Activated effector memory CD4-positive, alpha-beta T cell treated with anti-CD3 and anti-CD28 coated beads, Interleukin-2, amount 50 U/mL, for 16 hours (primary cell): ENCODE results near the gene RMI2.

ENCODE experiments used
- DNase-seq: peaks from one replicate; pipeline ENCODE4 v3.0.0-alpha.2; 2020

RMI2 gene

DNA sequence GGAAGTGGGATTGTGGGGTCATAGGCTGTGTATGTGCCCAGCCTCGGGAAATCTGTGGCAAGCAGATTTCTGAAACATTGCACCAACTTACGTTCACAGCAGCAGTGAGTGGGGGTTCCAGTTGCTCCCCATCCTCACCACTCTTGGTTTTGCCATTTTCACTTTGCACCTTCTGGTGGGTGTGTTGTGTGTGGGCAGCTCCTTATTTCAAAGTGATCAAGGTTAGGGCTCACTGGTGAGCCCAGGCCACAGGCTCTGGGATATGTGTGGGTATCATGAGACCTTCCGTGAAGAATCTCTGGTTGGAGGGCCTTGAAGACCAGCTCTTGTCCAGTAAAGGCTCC lies 34.7 kb upstream of the RMI2 start:
- DNase-seq, result no peak

DNA sequence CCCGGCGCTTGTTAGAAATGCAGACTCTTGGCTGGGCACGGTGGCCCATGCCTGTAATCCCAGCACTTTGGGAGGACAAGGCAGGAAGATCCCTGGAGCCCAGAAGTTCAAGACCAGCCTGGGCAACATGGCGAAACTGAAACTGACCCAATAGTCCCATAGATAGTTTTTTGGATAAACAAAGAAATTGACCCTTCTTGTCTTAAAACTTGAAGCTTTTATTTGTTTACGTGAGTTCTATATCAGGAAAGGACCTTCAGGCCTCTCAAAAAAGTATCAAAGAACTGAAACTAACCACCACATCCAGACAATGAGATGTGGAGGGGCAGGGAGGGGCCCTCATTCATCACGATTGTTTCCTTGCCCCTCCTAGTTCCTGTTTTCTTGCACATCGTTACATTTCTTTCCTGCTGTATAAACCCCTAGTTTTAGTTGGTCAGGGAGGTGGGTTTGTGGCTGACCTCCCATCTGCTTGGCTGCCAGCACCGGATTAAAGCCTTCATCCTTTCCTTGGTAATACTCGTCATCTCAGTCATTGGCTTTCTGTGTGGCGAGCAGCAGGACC lies 34.2 kb upstream of the RMI2 start:
- no peak for DNase-seq

DNA sequence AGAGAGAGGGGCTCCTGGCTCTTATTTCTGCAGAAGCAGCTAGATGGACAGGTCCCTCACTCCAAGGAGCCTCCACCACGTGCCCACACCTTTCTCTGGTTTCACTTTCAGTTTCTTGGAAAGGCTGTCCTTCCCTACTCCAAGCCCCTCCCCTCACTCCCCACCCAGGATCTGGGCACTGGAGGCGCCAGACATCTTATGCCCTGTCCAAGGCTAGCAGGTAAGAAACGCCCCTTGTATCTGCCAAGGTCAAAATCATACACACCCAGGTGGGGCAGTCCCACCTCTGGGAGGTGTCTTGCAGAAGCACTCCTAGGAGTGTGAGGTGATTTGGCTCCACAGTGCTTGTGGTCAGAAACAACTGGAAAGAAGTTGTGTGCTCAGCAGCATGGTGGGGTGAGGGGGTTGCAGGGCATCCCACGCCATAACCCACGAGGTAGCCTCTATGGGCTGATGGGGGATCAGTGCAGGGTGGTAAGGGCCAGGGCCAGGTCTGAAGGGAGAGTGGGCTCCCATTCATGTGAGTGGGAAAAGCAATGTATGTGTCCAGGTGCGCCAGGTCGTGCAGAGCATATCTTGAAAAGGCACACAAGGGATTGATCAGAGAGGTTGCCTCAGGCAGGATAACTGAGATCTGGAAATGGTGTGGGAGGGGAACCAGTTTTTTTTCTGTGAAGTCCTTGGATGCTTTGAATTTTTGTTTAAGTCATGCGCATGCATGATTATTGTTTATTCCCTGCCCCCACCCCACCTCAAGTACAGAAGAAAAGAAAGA lies 32.4 kb upstream of the RMI2 start:
- no peak for DNase-seq

DNA sequence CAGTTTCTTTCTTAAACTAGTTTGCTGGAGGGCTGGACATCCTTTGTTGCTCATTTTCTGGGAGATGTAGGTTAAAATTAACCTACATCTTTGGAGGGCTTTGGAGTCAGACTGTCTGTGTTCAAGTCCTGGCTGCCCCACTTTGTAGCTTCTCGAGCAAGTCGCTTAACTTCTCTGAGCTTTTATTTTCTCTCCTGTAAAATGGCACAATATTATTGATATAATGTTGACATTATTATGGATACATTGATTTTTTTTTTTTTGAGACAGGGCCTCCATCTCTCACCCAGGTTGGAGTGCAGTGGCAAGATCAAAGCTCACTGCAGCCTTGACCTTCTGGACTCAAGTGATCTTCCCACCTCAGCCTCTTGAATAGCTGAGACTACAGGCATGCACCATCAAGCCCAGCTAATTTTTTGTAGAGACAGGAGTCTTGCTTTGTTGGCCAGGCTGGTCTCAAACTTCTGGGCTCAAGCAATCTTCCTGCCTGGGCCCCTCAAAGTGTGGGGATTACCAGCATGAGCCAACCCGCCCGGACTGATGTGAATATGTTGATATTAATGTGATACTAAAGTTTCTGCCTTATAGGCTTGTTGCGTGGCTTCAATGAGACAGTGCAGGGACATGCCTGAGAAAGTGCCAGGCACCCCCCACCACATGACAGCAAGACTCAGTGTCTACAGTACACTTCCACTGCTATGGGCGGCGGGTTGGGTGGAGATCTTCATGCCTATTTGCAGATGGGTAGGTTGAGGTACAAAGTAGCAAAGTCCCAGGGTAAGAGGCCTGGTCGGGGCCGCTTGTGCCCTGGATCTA lies 31.6 kb upstream of the RMI2 start:
- no peak for DNase-seq

DNA sequence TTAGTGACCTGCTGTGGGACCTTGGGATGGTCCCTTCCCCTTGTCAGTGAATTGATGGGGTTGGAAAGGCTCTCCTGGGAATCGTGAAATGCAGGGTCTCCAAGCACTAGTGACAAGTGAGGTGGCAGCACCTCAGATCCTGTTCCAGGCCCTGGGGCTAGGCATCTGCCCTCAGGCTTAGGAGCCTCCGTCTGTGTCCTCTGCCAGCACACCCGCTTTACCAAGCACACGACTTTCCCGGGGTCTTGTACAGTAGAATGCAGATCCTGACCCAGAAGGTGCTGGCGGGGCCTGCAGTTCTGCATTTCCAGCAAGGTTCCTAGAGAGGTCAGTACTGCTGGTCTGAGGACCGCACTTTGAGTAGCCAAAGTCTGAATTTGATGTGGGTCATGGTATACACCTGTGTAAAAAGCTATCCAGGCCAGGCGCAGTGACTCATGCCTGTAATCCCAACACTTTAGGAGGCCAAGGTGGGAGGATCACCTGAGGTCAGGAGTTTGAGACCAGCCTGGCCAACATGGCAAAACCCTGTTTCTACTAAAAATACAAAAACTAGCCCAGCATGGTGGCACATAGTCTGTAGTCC lies 30.9 kb upstream of the RMI2 start:
- no peak for DNase-seq

DNA sequence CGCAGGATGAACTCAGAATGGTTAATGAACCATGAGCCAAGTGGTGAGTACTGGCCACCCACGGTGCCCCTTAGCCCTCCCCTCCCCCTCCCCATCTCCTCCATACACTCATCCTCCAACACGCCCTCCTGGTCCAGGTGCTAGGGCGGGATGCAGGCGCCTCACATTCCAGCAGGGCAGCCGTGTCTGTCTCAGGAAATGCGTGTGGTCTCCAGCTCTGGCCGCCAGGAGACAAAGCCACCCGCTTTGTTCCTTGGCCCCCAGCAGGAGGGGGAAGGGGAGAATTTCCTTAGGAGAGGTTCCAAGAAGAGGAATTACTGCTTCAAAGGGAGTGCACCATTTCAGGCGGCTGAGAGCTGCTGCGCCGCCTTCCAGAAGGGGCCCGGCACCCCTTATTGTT lies 29.7 kb upstream of the RMI2 start:
- no peak for DNase-seq

DNA sequence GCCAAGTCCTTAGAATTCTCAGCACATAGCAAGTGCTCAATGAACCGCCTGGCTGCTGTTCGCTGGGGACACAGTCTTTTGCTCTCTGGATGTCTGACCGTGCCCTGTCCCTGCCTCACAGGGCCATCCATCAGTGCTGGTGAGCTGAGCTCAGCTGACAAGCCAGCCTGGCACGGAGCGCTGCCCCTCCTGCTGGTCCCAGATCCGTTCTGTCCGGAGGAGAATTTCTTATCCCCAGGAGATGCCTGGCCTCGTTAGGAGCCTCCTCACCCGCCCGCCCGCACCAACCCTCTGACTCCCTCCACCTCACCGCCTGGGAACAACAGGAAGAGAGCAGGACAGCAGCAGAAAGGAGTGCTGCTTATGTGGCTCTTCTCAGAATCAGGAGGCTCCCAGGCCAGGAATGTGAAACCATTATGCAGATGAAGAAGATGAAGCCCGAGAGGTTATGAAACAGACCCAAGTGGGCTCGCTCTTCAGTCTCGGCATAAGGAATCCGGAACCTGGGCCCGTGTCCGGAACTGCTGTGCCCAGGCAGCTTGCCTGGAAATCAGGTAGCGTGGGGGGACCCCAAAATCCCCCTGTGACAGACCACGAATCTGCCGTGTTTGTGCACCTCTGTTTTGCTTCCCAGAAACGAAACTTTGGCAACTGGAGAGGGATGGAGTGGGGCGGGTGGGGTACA lies 28.8 kb upstream of the RMI2 start:
- DNase-seq, result no peak

DNA sequence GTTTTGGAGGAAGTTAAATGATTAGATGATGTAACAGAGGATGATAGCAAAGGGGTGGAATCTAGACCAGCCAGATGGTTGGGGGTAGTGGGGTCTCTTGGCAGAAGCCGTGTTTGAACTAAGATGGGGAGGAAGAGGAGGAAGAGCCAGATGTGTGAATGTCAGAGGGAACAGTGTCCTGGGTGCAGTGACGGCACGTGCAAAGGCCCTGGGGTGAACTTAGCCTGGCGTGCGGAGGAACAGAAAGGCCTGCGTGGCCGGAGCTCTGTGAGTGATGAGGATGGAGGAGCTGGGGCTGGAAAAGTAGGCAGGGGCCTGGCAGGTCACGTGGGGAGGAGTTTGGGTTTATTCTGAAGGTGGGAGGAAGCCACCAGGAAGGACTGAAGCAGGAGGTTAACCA lies 26.4 kb upstream of the RMI2 start:
- DNase-seq, result no peak

DNA sequence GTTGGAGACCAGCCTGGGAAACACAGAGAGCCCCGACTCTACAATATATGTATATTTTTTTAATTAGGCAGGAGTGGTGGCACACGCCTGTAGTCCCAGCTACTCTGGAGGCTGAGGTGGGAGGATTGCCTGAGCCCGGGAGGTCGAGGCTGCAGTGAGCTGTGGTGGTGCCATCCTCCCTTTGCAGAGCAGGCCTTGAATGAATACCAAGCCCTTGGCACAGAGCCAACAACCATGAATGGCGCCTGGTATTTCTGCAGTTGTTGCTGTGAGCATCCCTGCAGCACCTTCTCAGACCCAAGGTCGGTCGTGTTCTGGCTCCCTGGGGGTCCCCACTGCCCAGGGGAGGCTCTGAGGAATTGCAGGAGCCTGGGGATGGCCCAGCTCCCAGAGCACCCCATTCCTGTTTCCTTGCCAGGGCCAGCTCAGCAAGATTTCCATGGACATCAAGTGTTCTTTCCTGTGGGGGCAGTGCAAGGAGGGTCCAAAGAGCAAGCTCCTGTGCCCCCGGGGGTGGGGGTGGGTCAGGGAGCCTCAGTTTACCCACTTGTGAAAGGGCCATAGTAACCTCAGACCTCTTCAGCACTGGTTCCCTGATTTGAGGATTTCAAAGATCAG lies 25.6 kb upstream of the RMI2 start:
- no peak for DNase-seq

DNA sequence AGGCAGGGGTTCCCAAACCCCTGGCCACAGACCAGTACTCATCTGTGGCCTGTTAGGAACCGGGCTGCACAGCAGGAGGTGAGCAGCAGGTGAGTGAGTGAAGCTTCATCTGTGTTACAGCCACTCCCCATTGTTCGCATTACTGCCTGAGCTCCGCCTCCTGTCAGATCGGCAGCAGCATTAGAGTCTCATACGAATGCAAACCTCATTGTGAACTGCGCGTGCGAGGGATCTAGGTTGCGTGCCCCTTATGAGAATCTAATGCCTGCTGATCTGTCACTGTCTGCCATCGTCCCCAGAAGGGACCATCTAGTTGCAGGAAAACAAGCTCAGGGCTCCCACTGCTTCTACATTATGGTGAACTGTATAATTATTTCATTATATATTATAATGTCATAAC lies 25.1 kb upstream of the RMI2 start:
- no peak for DNase-seq

DNA sequence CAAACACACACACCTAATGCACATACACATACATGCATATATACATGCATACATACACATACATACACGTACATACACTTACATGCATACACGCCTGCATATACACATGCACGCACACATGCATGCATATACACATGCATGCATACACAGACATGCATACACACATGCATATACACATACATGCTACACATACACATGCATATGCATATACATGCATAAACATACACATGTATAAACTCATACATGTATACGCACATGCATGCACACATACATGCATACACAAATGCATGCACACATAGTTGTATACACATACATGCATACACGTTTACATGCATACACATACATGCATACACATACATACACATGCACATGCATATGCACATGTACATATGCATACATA lies 23.6 kb upstream of the RMI2 start:
- DNase-seq, result no peak

DNA sequence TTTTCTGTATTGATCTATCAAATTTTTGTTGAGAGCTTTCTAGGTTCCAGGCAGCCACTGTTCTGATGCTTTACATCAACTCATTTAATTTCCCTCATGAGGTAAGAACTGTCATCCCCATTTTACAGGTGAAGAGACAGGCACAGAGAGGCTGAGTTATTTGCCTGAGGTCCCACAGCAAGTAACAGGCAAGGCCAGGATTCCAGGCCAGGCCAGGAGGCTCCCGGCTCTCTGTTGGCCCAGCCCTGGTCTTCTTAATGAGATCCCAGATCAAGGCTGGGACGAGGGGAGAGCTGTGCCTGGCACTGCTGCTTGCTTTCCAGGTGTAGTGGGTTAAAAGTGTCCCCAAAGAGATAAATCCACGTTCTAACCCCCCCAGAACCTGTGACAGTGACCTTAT lies 22.4 kb upstream of the RMI2 start:
- no peak for DNase-seq

DNA sequence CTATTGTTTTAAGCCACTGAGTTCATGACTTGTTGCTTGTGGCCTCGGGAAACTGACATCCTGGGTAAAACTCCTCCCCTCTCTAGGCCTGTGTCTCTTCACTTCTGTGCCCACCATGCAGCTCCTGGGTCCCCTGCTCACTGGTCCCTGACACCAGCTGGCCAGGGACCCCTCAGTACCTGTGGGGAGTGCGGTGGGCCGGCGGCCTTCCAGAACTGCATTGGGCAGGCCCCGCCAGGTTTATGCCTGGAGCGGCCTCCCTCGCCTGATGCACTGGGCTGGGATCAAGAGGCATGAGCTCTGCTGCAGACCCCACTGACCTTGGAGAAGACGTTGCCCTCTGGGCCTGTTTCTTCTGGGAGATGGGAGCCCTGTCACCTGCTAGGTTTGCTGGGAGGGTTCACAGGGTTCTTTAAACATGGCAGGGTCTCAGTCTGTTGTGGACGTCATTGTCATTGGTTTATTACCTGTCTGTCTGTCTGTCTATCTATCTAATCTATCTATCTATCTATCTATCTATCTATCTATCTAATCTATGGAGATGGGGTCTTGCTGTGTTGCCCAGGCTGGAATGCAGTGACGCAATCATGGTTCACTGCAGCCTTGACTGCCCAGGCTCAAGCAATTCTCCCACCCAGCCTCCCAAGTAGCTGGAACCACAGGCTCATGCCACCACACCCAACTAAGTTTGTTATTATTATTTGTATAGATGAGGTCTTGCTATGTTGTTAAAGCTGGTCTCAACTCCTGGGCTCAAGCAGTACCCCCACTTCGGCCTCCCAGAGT lies 21.5 kb upstream of the RMI2 start:
- no peak for DNase-seq

DNA sequence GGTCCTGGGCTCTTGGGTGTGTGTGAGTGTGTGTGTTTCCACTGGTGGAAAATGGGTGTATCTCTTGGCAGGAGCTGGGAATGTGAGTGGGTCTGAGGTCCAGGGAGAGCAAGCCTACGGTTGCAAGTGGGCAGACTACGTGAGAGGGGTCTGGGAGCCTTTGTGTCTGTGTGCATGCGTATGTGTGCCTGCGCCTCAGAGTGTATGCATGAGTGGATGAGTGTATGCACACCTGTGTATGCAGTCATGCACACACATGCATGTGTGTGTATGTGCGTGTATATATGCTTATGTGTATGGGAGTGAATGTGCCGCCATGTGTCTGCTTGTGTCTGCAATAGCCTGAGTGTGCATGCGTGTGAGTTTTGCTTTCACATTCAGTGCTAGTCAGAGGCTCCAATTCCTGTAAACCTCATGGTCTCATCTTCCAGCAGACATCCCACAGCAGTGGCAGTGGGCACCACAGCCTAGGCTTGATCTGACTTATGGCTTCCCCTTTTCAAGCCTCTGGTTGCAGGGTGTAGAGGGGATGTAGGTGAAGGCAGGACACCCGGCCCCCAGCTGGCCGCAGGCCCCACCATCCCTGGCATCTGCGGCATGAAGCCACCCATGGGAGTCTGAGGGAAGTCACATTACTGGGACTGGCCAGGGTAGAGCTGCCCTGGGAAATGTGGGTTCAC lies 19.7 kb upstream of the RMI2 start:
- DNase-seq, result no peak

DNA sequence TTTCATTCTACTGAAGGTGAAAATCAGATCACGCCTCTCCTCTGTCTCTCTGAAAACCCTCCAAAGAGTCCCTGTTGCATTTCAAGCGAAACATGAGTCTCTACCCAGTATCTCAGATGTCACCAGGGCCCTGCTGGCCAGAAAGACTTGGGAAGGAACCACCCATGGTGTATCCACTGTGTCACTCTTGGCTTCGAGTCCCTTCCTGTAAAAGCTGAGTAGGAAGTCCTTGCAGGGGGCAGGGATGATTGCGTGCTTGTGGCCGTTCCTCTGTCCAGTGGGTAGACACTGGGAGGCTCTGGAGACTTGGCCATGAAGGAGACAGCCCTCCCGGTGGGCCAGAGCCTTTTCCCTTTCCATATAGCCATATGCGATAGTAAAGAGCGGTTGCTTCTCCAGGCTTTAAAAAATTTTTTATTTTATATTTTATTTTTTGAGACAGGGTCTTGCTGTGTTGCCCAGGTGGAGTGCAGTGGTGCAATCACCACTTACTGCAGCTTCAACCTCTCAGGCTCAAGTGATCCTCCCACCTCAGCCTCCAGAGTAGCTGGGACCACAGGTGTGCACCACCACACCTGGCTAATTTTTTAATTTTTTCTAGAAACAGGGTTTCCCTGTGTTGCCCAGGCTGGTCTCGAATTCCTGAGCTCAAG lies 19.0 kb upstream of the RMI2 start:
- no peak for DNase-seq

DNA sequence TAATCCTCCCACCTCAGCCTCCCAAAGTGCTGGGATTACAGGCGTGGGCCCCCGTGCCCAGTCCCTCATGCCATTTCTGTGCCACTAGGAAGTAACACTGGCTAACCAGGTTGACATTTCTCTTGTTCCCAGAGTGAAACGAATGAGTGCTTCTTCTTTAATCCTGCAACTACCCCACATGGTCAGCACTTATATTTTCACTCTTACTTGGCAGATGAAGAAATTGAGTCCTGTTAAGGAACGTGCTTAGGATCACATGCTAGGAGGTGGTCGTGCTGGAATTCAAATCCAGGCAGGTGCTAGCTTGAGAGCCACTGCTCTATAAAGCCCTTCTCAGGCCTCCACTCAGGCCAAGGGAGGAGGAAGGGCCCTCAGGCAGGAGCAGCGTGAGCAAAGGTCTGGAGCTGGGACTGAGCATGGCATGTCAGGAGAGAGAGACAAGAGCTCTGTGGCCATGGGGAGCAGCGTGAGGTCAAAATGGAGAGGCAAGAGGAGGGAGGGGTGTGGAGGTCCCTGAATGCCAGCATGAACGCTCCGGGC lies 18.5 kb upstream of the RMI2 start:
- DNase-seq, result no peak

DNA sequence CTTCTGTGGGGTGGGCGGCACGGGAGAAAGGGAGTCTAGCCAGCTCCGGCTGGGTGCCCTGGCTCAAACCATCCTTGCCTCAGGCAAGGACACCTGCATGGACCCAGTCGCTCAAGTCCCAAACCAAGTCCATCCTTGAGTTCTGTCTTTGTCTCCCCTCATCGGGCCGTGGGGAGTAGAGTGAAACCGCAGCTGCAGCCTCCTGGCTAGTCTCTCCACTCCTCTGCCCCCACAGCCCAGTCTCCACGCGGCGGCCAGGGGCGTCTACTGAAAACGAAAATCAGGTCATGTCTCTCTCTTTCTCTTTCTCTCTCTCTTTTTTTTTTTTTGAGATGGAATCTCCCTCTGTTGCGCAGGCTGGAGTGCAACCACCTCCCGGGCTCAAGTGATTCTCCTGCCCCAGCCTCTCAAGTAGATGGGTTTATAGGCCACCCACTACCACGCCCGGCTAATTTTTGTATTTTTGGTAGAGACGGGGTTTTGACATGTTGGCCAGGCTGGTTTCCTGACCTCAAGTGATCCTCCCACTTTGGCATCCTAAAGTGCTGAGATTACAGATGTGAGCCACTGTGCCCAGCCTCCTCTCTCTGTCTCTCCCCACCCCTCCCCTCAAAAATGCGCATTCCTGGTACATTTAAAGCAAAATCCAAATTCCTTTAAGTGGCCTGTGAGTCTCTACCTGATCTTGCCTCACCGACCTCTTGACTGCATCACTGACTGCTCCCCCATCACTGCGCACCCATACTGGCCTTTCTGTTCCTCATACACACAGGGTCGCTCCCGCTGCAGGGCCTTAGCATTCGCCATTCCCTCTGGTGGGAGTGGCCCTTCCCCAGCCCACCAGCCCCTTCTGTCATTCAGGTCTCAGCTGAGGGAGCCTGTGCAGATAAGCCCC lies 17.7 kb upstream of the RMI2 start:
- DNase-seq, result peak; percentile 70

DNA sequence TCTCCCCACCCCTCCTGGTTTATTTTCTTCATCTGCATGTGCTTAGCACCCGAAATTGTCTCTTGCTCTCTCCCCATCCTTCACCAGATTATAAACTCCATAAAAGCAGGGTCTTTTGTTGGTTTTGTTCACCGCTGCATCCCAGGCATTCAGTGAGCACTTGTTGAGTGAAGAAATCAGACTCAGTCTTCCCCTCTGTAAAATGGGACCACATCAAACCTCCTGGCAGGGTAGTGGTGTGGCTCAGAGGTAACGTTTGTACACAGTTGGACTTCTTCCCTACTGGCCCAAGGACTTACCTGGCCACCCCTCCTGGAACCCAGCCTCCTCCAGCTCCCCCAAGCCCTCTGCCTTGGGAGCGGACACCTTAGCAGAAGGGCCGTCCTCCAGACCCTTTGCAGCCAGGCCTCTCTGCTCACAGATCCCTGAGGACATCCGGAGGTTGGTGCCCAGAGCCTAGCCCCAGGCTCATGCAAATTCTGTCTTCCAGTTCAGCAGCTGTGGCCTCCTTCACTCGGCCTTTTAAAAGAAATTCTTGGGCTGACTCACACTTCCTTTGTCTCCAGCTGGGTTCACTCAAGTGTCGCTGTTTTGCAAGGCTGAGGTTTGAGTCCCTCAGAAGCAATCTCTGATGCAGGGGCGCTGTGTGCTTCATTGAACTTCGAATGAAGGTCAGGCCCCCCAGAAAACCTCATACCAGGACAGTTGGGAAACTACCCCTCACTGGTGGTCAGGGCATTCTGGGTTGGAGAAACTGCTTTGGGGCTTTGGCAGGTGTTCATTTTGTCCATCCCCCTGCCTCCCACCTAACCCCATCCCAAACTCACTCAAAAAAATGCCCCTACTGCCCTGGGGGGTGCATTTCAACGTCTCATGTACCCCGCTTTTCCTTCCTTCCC lies 16.8 kb upstream of the RMI2 start:
- peak; percentile 78 for DNase-seq
